ENCODE results near the gene SORL1. TPM values are rescaled to one million over a fixed set of nuclear protein-coding genes. Genes with fewer than 3 reads are reported as not detected.

Gene SORL1
- total and polyA plus RNA-seq, 2 of the 13 experiments (the other 11 are each of a cell fraction or from before 2014, with no cell fraction given) = 21.3 to 148 TPM

GRCh38 chr11:121476379-121477032 lies 24.4 kb downstream of the SORL1 start (continued):
- no peak for TF ChIP-seq ARHGAP35 (CRISPR knock-in tag; IDR thresholded peaks at IDR 0.05; ENCODE audit: borderline replicate concordance)
- TF ChIP-seq, protein P1, sequence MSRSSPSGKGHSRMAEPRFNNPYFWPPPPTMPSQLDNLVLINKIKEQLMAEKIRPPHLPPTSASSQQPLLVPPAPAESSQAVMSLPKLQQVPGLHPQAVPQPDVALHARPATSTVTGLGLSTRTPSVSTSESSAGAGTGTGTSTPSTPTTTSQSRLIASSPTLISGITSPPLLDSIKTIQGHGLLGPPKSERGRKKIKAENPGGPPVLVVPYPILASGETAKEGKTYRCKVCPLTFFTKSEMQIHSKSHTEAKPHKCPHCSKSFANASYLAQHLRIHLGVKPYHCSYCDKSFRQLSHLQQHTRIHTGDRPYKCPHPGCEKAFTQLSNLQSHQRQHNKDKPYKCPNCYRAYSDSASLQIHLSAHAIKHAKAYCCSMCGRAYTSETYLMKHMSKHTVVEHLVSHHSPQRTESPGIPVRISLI (CRISPR knock-in tag; IDR thresholded peaks at IDR 0.05; ENCODE audit: borderline replicate concordance) = no peak
- TF ChIP-seq THAP11 (CRISPR knock-in tag; IDR thresholded peaks at IDR 0.05) = 0 out of 2 replicates have a peak, but pooled peaks have one; percentile 49
- TF ChIP-seq, protein P2, sequence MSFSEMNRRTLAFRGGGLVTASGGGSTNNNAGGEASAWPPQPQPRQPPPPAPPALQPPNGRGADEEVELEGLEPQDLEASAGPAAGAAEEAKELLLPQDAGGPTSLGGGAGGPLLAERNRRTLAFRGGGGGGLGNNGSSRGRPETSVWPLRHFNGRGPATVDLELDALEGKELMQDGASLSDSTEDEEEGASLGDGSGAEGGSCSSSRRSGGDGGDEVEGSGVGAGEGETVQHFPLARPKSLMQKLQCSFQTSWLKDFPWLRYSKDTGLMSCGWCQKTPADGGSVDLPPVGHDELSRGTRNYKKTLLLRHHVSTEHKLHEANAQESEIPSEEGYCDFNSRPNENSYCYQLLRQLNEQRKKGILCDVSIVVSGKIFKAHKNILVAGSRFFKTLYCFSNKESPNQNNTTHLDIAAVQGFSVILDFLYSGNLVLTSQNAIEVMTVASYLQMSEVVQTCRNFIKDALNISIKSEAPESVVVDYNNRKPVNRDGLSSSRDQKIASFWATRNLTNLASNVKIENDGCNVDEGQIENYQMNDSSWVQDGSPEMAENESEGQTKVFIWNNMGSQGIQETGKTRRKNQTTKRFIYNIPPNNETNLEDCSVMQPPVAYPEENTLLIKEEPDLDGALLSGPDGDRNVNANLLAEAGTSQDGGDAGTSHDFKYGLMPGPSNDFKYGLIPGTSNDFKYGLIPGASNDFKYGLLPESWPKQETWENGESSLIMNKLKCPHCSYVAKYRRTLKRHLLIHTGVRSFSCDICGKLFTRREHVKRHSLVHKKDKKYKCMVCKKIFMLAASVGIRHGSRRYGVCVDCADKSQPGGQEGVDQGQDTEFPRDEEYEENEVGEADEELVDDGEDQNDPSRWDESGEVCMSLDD (CRISPR knock-in tag; IDR thresholded peaks at IDR 0.05; ENCODE audit: borderline replicate concordance) = no peak
- TF ChIP-seq TCF7 (IDR thresholded peaks at IDR 0.05; ENCODE audit: low read depth) = peak; percentile 24; the same call in 1 of the 2 replicates
- TF ChIP-seq U2AF1 (optimal IDR thresholded peaks at IDR 0.05; ENCODE audit: low read depth, low read length) = no peak
- TF ChIP-seq MYNN (CRISPR knock-in tag; IDR thresholded peaks at IDR 0.05; ENCODE audit: low read depth) = no peak
- no peak for TF ChIP-seq ZC3H13 (CRISPR knock-in tag; IDR thresholded peaks at IDR 0.05)
- TF ChIP-seq THRA (CRISPR knock-in tag; IDR thresholded peaks at IDR 0.05; ENCODE audit: borderline replicate concordance) = peak; percentile 48; the same call in 1 of the 2 replicates
- TF ChIP-seq, protein P3, sequence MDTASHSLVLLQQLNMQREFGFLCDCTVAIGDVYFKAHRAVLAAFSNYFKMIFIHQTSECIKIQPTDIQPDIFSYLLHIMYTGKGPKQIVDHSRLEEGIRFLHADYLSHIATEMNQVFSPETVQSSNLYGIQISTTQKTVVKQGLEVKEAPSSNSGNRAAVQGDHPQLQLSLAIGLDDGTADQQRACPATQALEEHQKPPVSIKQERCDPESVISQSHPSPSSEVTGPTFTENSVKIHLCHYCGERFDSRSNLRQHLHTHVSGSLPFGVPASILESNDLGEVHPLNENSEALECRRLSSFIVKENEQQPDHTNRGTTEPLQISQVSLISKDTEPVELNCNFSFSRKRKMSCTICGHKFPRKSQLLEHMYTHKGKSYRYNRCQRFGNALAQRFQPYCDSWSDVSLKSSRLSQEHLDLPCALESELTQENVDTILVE (CRISPR knock-in tag; IDR thresholded peaks at IDR 0.05) = peak; percentile 30; the same call in 1 of the 2 replicates
- TF ChIP-seq ZNF253 (CRISPR knock-in tag; IDR thresholded peaks at IDR 0.05; ENCODE audit: borderline replicate concordance) = no peak
- TF ChIP-seq AKNA (CRISPR knock-in tag; IDR thresholded peaks at IDR 0.05; ENCODE audit: borderline replicate concordance) = no peak
- TF ChIP-seq, protein P4, sequence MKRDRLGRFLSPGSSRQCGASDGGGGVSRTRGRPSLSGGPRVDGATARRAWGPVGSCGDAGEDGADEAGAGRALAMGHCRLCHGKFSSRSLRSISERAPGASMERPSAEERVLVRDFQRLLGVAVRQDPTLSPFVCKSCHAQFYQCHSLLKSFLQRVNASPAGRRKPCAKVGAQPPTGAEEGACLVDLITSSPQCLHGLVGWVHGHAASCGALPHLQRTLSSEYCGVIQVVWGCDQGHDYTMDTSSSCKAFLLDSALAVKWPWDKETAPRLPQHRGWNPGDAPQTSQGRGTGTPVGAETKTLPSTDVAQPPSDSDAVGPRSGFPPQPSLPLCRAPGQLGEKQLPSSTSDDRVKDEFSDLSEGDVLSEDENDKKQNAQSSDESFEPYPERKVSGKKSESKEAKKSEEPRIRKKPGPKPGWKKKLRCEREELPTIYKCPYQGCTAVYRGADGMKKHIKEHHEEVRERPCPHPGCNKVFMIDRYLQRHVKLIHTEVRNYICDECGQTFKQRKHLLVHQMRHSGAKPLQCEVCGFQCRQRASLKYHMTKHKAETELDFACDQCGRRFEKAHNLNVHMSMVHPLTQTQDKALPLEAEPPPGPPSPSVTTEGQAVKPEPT (CRISPR knock-in tag; IDR thresholded peaks at IDR 0.05; ENCODE audit: low read depth) = no peak

All from HepG2 (cell line).